SU-DHL-6 (cell line): ENCODE results near the gene KCTD7.

Experiments used
- EZH2phosphoT487 ChIP-seq: fragments of 200-600 bp; sonication (generic), shearing (Covaris generic); conservative IDR thresholded peaks from 2 replicates; pipeline ENCODE4 v1.6.1; 2018; ENCODE audit warnings: mild to moderate bottlenecking, antibody characterized with exemption, low read length, moderate library complexity, mixed read lengths
- TF ChIP-seq, protein P1 (sequence below): fragments of 200-600 bp; sonication (generic); IDR thresholded peaks from one replicate; pipeline ENCODE4 v1.5.1; 2017; ENCODE audit warnings: antibody characterized with exemption, mild to moderate bottlenecking, low read length, moderate library complexity; ENCODE audit not compliant: insufficient read depth, poor library complexity, severe bottlenecking

GRCh38 chr7:66638309-66639099, 9.8 kb downstream of the KCTD7 start:
- TF ChIP-seq, protein P1, sequence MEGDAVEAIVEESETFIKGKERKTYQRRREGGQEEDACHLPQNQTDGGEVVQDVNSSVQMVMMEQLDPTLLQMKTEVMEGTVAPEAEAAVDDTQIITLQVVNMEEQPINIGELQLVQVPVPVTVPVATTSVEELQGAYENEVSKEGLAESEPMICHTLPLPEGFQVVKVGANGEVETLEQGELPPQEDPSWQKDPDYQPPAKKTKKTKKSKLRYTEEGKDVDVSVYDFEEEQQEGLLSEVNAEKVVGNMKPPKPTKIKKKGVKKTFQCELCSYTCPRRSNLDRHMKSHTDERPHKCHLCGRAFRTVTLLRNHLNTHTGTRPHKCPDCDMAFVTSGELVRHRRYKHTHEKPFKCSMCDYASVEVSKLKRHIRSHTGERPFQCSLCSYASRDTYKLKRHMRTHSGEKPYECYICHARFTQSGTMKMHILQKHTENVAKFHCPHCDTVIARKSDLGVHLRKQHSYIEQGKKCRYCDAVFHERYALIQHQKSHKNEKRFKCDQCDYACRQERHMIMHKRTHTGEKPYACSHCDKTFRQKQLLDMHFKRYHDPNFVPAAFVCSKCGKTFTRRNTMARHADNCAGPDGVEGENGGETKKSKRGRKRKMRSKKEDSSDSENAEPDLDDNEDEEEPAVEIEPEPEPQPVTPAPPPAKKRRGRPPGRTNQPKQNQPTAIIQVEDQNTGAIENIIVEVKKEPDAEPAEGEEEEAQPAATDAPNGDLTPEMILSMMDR: no peak
- no peak for TF ChIP-seq EZH2phosphoT487
